Adrenal gland (tissue), 12 donors: Measurements from ENCODE around the gene PSD2. TPM values are rescaled to one million over a fixed set of nuclear protein-coding genes. Genes with fewer than 3 reads are reported as not detected.

Experiments
- DNase-seq, 7 donors: peaks; one replicate each; pipeline ENCODE4 v3.0.0-alpha.2; 2019 to 2020
- H3K27ac ChIP-seq, 5 donors: fragments of 200-600 bp; sonication (generic) in 4 of 5; 1 replicate in 3 of 5; 2 replicates in 2 of 5; pipeline versions ENCODE4 v1.5.1 to v1.8.0; 2016 to 2020; ENCODE audit warnings: mild to moderate bottlenecking in 1 of 5
- H3K27me3 ChIP-seq: fragments of 200-600 bp; 2 replicates; pipeline ENCODE4 v1.8.0; 2021
- H3K36me3 ChIP-seq, 2 donors: fragments of 200-600 bp; replicated peaks in 1 of 2; 1 replicate in 1 of 2; 2 replicates in 1 of 2; pipeline versions ENCODE4 v1.5.1 to v1.8.0; 2018 to 2022
- H3K4me1 ChIP-seq, 2 donors: fragments of 200-600 bp; replicated peaks in 1 of 2; 1 replicate in 1 of 2; 2 replicates in 1 of 2; pipeline versions ENCODE4 v1.5.1 to v1.8.0; 2018 to 2021
- H3K4me3 ChIP-seq, 4 donors: fragments of 200-600 bp; sonication (generic) in 3 of 4; one replicate each; pipeline ENCODE4 v1.5.1; 2016 to 2018
- H3K9me3 ChIP-seq, 3 donors: fragments of 200-600 bp; sonication (generic) in 1 of 3; replicated peaks in 1 of 3; 1 replicate in 2 of 3; 2 replicates in 1 of 3; pipeline versions ENCODE4 v1.5.1 to v1.8.0; 2016 to 2021
- POLR2A ChIP-seq, 2 donors: fragments of 450-650 bp; IDR thresholded peaks; one replicate each; pipeline ENCODE4 v1.6.1; 2017; ENCODE audit warnings: antibody characterized with exemption in 2 of 2, mild to moderate bottlenecking in 2 of 2, moderate library complexity in 1 of 2
- WGBS, 4 donors: extraction: QIAGEN DNeasy Blood & Tissue Kit in 2 of 4; methylation state at CpG; one replicate each; pipeline versions ENCODE4 v1.1.5 to v1.1.7; 2013 to 2017; 5-methylcytosine and 5-hydroxymethylcytosine counted together
- intact Hi-C, 2 donors: fragments of 100-400 bp; cut with DNase I; formaldehyde crosslinking; loops; one replicate each; pipeline versions ENCODE4 v1.14.1 to v1.15.0; 2022 to 2023
- polyA plus RNA-seq, 3 donors: library from polyadenylated mRNA; stranded (reverse); fragments of 200-250 nt in 2 of 3; fragments of 350-450 nt in 1 of 3; fragmentation: Illumina TruSeq in 1 of 3; extraction: RNeasy Lipid Tissue Mini Kit (QIAGEN cat#74804) in 1 of 3; gene quantifications; one replicate each; pipeline ENCODE4 v1.2.3, GENCODE V29; 2013 to 2014
- total RNA-seq, 9 donors: library from RNA; depleted of rRNA in 4 of 9; stranded (reverse); fragments of >200 nt in 4 of 9; fragments of 120-200 nt in 1 of 9; fragmentation: NEBNext Ultra II Directional in 1 of 9; extraction: Animal tissue kit (Norgen Biotek cat#: 25700) in 1 of 9; gene quantifications; one replicate each; pipeline versions ENCODE4 v1.1.0 to v1.2.4, GENCODE V29; 2013 to 2023
- TF ChIP-seq, protein P1 (sequence below), 6 experiments: fragments of 450-650 bp in 4 of 6; fragments of 200-600 bp in 2 of 6; sonication (generic) in 1 of 6; IDR thresholded peaks; 1 replicate in 5 of 6; 2 replicates in 1 of 6; pipeline versions ENCODE4 v1.5.1 to v1.8.0; 2016 to 2021; ENCODE audit warnings: antibody characterized with exemption in 6 of 6, mild to moderate bottlenecking in 2 of 6, moderate library complexity in 1 of 6
- donor health status: healthy with polysubstance abuse.
- donor health status: Bipolar disorder and iron deficiency.
- donor health status: DM: yes; HTN: yes; CAD: no.
- donor health status: DM: no; HTN: no; CAD: no.
- donor health status: DM: no; HTN: no; CAD: no.
- donor health status: DM: yes; HTN: yes; CAD: no.

The PSD2 gene
- total and polyA plus RNA-seq, 12 donors: 0.11 to 0.46 (median 0.24) TPM; not detected in 5

DNA sequence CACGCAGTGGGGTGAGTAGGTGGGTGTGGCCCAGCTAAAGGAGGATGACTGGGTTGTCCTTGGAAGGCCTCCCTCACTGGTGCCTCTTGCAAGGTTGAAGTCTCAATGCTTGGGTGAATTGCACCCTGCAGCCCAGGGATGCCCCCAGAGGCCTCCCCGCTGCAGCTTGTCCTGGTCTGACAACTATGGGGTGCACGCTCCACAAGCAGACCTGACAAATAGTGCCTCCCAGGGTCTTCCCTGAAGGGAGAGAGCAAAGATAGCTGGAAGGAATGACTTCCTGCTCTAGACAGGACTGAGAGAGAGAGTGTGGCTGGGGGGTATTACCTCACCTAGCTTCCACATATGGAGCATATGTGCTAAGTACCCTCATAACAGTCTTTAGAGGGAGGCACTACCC is 1.7 kb downstream of the PSD2 start:
- H3K27me3 ChIP-seq: peaks cover 33% of the 10 kb centered on the region
- no peak overlapping the region for H3K27ac ChIP-seq
- TF ChIP-seq, protein P1, sequence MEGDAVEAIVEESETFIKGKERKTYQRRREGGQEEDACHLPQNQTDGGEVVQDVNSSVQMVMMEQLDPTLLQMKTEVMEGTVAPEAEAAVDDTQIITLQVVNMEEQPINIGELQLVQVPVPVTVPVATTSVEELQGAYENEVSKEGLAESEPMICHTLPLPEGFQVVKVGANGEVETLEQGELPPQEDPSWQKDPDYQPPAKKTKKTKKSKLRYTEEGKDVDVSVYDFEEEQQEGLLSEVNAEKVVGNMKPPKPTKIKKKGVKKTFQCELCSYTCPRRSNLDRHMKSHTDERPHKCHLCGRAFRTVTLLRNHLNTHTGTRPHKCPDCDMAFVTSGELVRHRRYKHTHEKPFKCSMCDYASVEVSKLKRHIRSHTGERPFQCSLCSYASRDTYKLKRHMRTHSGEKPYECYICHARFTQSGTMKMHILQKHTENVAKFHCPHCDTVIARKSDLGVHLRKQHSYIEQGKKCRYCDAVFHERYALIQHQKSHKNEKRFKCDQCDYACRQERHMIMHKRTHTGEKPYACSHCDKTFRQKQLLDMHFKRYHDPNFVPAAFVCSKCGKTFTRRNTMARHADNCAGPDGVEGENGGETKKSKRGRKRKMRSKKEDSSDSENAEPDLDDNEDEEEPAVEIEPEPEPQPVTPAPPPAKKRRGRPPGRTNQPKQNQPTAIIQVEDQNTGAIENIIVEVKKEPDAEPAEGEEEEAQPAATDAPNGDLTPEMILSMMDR (IDR thresholded peaks at IDR 0.05): no peak
- no peak for TF ChIP-seq POLR2A (IDR thresholded peaks at IDR 0.05)

DNA sequence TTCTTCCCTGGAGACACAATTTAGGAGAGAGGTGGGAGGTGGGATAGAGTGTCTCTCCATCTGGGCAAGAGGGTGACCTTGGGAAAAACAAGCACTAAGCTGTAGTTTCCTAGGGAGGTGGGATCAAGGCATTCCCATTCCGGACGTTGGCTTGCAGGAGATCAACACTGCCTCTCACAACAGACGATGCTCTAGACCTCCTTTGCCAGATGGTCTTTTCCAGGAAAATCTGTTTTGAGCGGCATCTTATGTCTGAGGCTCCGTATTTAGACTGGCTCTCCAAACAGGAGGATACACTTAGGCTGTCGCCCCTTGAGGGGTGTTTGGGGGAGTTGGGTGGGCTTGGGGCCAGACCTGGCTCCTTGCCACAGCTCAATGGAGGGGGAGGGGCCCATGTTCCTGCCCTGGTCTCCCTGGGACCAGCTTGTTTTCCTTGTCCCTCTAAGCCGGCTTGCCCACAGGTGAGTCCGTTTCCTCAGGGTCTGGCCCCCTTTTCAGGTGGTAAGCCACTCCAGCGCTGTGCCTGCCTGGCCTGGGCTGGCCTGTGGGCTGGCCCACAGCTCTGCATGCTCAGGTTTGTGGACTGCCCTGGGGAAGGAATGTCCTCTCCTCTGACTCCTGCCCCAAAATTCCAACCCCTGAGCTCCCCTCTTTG is 2.4 kb downstream of the PSD2 start:
- Histone ChIP-seq H3K36me3 (no peaks in the 10 kb centered on the region), H3K4me3 (no peak overlapping the region), H3K27ac (no peak overlapping the region), H3K27me3 (peaks cover 33% of the 10 kb centered on the region), H3K4me1 (peaks cover 4 to 7% of the 10 kb centered on the region in 2 donors), H3K9me3 (no peaks in the 10 kb centered on the region)
- TF ChIP-seq, protein P1 (IDR thresholded peaks at IDR 0.05): no peak
- TF ChIP-seq POLR2A (IDR thresholded peaks at IDR 0.05): no peak
- DNase-seq: no peak
- intact Hi-C loops: no loop called here
- WGBS, 4 donors: 60 to 80% (median 67%) methylated on average over 5 to 9 of the region's 9 CpGs

More for the DNA sequence above, 1.7 kb downstream of the PSD2 start:
- no peaks in the 10 kb centered on the region for H3K9me3 ChIP-seq
- intact Hi-C loops: no loop called here
- no peak overlapping the region for H3K4me3 ChIP-seq
- H3K36me3 ChIP-seq: no peaks in the 10 kb centered on the region
- no peak for DNase-seq
- 64 to 67% (median 66%) methylated on average over 2 to 3 of the region's 3 CpGs for WGBS, 4 donors
- peaks cover 4 to 7% of the 10 kb centered on the region in 2 donors for H3K4me1 ChIP-seq

DNA sequence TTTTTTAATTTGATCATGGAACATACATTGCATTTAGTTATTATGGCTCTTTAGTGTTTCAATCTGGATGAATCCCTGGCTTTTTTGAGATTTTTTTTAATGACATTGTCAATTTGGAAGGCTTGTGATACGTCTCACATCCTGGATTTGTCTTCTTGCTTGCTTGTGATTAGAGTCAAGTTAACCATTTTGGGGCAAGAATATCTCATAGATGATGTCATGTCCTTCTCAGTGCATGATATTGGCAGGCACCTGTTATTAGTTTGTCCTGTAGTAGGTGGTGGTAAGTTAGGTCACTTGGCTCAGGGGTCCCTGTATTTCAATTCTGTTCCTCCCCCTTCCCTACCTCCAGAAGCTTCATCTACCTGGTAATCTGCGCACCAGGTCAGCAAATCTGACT is 3.3 kb downstream of the PSD2 start:
- H3K4me1 ChIP-seq: peaks cover 4 to 7% of the 10 kb centered on the region in 2 donors
- intact Hi-C loops: no loop called here
- 83 to 95% (median 88%) methylated on average over 2 of the region's 2 CpGs for WGBS, 4 donors
- TF ChIP-seq POLR2A (IDR thresholded peaks at IDR 0.05): no peak
- TF ChIP-seq, protein P1 (IDR thresholded peaks at IDR 0.05): no peak
- no peak overlapping the region for H3K4me3 ChIP-seq
- no peaks in the 10 kb centered on the region for H3K36me3 ChIP-seq
- H3K27me3 ChIP-seq: peaks cover 33% of the 10 kb centered on the region
- no peak overlapping the region for H3K27ac ChIP-seq
- no peak for DNase-seq
- H3K9me3 ChIP-seq: no peaks in the 10 kb centered on the region

DNA sequence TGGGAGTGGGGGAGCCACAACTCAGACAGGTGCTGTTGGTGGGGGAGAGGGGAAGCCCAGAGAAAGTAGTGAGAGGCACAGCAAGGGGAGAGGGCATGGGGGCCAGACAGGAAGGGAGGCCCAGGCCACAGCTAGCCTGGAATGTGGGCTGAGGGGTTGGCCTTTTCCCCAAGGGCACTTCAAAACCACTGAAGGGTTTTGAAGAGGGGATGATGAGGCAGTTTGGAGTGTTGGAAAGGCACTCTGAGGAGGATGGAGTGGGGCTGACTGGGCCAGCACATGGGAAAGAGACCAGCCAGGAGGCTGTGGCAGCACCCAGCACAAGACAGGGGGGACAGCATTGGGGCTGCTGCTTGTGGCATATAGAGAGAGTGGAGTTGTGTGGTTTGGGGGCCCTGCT is 3.8 kb downstream of the PSD2 start:
- Histone ChIP-seq H3K9me3 (no peaks in the 10 kb centered on the region), H3K4me1 (peaks cover 4 to 7% of the 10 kb centered on the region in 2 donors), H3K27me3 (peaks cover 33% of the 10 kb centered on the region), H3K4me3 (no peak overlapping the region), H3K36me3 (no peaks in the 10 kb centered on the region), H3K27ac (no peak overlapping the region)
- intact Hi-C loops: no loop called here
- DNase-seq: no peak
- no peak for TF ChIP-seq POLR2A (IDR thresholded peaks at IDR 0.05)
- TF ChIP-seq, protein P1 (IDR thresholded peaks at IDR 0.05): no peak
